Coronary artery (tissue), 2 donors: ENCODE data around the gene CAPRIN1.

Source experiments
- DNase-seq: peaks from one replicate; pipeline ENCODE4 v3.0.0-alpha.2; 2017; ENCODE audit warnings: low spot score
- H3K27ac ChIP-seq, 2 donors: fragments of 200-600 bp; sonication (generic); one replicate each; pipeline ENCODE4 v1.5.1; 2016 to 2019
- H3K4me3 ChIP-seq: fragments of 200-600 bp; sonication (generic); 2 replicates; pipeline ENCODE4 v1.5.1; 2016; ENCODE audit warnings: mild to moderate bottlenecking, moderate library complexity
- CTCF ChIP-seq: fragments of 200-600 bp; sonication (generic); IDR thresholded peaks from one replicate; pipeline ENCODE4 v1.5.1; 2019; ENCODE audit warnings: antibody characterized with exemption

The CAPRIN1 gene

GRCh38 chr11:34051349-34052035 lies at the start of gene CAPRIN1:
Gene CAPRIN1, plus strand, starts transcription at chr11:34051731. Its CDS starts 690 bp downstream, at chr11:34052421.
- peak; percentile 91 for DNase-seq
- Histone ChIP-seq H3K4me3 (peak within 1 kb of the TSS; percentile 99), H3K27ac (peak within 1 kb of the TSS; percentile 97)
- no peak for TF ChIP-seq CTCF

GRCh38 chr11:34002420-34002819 lies 49.1 kb upstream of the CAPRIN1 start:
- no peak for TF ChIP-seq CTCF
- DNase-seq, result no peak
- H3K4me3 ChIP-seq, result no peak overlapping the region
- H3K27ac ChIP-seq, result no peak overlapping the region

- no peak for DNase-seq
- no peak for TF ChIP-seq CTCF
- H3K27ac ChIP-seq, result no peak overlapping the region
- no peak overlapping the region for H3K4me3 ChIP-seq
Measured at GRCh38 chr11:34004236-34004635, 47.3 kb upstream of the CAPRIN1 start.

- Histone ChIP-seq H3K4me3 (no peak overlapping the region), H3K27ac (no peak overlapping the region)
- no peak for TF ChIP-seq CTCF
- no peak for DNase-seq
Measured at GRCh38 chr11:34006876-34007275, 44.7 kb upstream of the CAPRIN1 start.

- DNase-seq, result no peak
- H3K27ac ChIP-seq, result no peak overlapping the region
- H3K4me3 ChIP-seq, result no peak overlapping the region
- TF ChIP-seq CTCF, result no peak
Measured at GRCh38 chr11:34012734-34013133, 38.8 kb upstream of the CAPRIN1 start.

- no peak for TF ChIP-seq CTCF
- peak overlapping the region in 1 of 2 donors; percentile 31 for H3K27ac ChIP-seq
- no peak overlapping the region for H3K4me3 ChIP-seq
- DNase-seq, result no peak
Measured at GRCh38 chr11:34013898-34014571, 37.5 kb upstream of the CAPRIN1 start.
